ENCODE measurements around the gene RAB33B.

GRCh38 chr4:139472852-139473251, 18.9 kb downstream of the RAB33B start:
- TF ChIP-seq CTCF (IDR thresholded peaks at IDR 0.05) (no peak), POLR2A (IDR thresholded peaks at IDR 0.05) (no peak), POLR2AphosphoS5 (IDR thresholded peaks at IDR 0.05; ENCODE audit: insufficient read depth in 1 of 2, low read depth in 1 of 2) (no peak)

Measured in vagina (tissue), 2 donors.